Neutrophil (primary cell): ENCODE results near the gene SLC38A7.

Experiments
- H3K27ac ChIP-seq: fragments of 200-600 bp; sonication (generic); 2 replicates; pipeline ENCODE4 v1.5.1; 2016; ENCODE audit warnings: mild to moderate bottlenecking, moderate library complexity
- H3K27me3 ChIP-seq: fragments of 200-600 bp; sonication (generic); 2 replicates; pipeline ENCODE4 v1.6.0; 2016; ENCODE audit warnings: mild to moderate bottlenecking
- H3K36me3 ChIP-seq: fragments of 200-600 bp; sonication (generic); 2 replicates; pipeline ENCODE4 v1.5.1; 2017
- H3K4me1 ChIP-seq, 2 experiments: fragments of 200-600 bp in 1 of 2; sonication (generic) in 1 of 2; 1 replicate in 1 of 2; 2 replicates in 1 of 2; pipeline versions ENCODE4 v1.5.1 to v1.6.1; 2013 to 2016; ENCODE audit warnings: low read depth in 1 of 2, low read length in 1 of 2, mild to moderate bottlenecking in 1 of 2, moderate library complexity in 1 of 2; ENCODE audit not compliant: control insufficient read depth in 1 of 2, insufficient read depth in 1 of 2
- H3K4me3 ChIP-seq, 2 experiments: fragments of 200-600 bp in 1 of 2; sonication (generic) in 1 of 2; 1 replicate in 1 of 2; 2 replicates in 1 of 2; pipeline ENCODE4 v1.5.1; 2013 to 2016; ENCODE audit warnings: low read depth in 1 of 2, low read length in 1 of 2, mild to moderate bottlenecking in 1 of 2, moderate library complexity in 1 of 2
- H3K9me3 ChIP-seq: fragments of 200-600 bp; sonication (generic); 2 replicates; pipeline ENCODE4 v1.5.1; 2016
- TF ChIP-seq, protein P1 (sequence below): fragments of 200-600 bp; sonication (generic); IDR thresholded peaks from 2 replicates; pipeline ENCODE4 v1.5.1; 2016; ENCODE audit warnings: antibody characterized with exemption

SLC38A7 gene, protein sequence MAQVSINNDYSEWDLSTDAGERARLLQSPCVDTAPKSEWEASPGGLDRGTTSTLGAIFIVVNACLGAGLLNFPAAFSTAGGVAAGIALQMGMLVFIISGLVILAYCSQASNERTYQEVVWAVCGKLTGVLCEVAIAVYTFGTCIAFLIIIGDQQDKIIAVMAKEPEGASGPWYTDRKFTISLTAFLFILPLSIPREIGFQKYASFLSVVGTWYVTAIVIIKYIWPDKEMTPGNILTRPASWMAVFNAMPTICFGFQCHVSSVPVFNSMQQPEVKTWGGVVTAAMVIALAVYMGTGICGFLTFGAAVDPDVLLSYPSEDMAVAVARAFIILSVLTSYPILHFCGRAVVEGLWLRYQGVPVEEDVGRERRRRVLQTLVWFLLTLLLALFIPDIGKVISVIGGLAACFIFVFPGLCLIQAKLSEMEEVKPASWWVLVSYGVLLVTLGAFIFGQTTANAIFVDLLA

DNA sequence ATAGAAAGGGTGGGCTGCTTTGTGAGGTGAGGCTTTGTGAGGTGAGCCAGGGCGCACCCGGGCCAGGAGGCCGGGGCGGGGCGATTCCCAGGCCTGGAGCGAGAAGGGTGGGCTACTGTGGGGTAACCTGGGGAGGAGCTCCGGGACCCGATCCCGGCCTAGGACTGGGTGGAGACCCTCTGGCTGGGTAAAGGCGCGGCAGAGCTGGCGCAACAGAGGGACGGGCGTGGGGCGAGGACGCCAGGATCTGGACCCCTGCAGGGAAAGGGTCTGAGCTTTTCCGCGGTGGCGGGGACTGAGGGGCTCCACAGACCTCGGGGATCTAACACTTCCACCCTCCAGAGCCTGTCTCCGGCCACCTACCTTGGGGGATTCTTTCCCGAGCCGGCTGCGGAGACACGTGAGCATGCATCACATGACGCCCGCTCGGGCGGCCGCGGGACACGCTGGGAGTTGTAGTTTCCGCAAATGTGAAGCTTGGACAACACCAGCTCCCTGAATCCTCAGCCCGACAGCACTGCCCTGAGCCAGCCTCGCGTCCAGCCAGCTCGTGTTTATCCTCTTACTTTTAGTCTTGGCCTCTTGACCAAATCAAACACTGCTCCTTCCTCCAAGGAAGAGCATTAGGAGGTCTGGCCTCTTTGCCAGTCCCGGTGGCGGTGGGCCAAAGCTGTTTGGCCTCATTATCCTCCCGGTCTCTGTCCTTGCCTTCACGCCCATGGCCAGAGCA lies at the start of gene SLC38A7:
Gene SLC38A7, minus strand, starts transcription at position 417 of the 730 bp plus-strand sequence. CDS start 4,644 bp downstream, outside the sequence.
- H3K4me1 ChIP-seq, result peaks cover 6 to 11% of the 10 kb centered on the region in 2 experiments
- peaks cover 9% of the 10 kb centered on the region for H3K27me3 ChIP-seq
- H3K27ac ChIP-seq, result no peak within 1 kb of the TSS
- peak within 1 kb of the TSS; percentile 65 to 67 for H3K4me3 ChIP-seq
- TF ChIP-seq, protein P1, sequence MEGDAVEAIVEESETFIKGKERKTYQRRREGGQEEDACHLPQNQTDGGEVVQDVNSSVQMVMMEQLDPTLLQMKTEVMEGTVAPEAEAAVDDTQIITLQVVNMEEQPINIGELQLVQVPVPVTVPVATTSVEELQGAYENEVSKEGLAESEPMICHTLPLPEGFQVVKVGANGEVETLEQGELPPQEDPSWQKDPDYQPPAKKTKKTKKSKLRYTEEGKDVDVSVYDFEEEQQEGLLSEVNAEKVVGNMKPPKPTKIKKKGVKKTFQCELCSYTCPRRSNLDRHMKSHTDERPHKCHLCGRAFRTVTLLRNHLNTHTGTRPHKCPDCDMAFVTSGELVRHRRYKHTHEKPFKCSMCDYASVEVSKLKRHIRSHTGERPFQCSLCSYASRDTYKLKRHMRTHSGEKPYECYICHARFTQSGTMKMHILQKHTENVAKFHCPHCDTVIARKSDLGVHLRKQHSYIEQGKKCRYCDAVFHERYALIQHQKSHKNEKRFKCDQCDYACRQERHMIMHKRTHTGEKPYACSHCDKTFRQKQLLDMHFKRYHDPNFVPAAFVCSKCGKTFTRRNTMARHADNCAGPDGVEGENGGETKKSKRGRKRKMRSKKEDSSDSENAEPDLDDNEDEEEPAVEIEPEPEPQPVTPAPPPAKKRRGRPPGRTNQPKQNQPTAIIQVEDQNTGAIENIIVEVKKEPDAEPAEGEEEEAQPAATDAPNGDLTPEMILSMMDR, result no peak
- H3K9me3 ChIP-seq, result no peaks in the 10 kb centered on the region
- H3K36me3 ChIP-seq, result no peaks in the 10 kb centered on the region

DNA sequence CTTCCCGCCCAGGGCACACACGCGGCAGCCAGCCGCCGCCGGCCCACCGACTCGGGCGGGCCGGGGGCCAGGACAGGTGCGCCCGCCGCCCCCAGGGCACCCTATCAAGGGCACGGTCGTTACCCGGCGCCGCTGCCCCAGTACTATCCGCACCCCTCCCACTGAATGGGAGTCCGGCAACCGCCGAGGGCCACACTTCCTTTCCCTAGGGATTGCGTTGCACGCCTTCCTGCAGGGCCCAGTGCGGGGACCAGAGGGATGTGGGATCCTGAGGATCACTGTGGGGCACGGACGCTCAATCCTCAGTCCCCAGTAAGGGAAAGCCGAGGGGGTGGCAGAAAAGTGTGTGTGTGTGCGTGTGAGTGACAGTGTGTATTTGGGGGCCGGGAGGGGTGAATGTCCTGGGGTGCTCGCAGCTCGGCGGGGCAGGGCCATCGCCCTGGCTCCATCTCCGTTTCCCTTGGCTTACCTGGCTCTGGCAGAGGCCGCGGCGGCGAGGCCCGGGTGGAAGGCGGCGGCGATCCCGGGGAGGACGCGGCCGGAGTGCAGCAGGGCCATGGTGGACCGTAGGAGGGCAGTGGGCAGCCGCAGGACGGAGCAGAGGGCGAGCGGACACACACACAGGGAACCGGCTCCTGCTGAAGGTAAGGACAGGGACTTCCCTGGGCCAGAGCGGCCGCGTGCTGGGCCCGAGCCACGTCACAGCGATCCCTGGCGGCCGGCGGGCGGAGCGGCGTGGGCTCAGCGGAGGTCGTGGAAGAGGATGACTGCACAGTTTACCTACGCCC lies 49.3 kb upstream of the SLC38A7 start, which contains the start of gene GOT2:
Gene GOT2, minus strand, starts transcription at position 646 of the 788 bp plus-strand sequence. Its CDS starts 88 bp downstream, at position 558.
- Histone ChIP-seq H3K9me3 (no peaks in the 10 kb centered on the region), H3K4me1 (peaks cover 9 to 13% of the 10 kb centered on the region in 2 experiments), H3K36me3 (no peaks in the 10 kb centered on the region), H3K4me3 (peak within 1 kb of the TSS; percentile 69 to 78), H3K27ac (peak within 1 kb of the TSS; percentile 59), H3K27me3 (peaks cover 9% of the 10 kb centered on the region)
- TF ChIP-seq, protein P1, result peak; percentile 61

- TF ChIP-seq, protein P1, result no peak
- Histone ChIP-seq H3K4me1 (peaks cover 9 to 13% of the 10 kb centered on the region in 2 experiments), H3K27ac (no peak overlapping the region), H3K9me3 (no peaks in the 10 kb centered on the region), H3K27me3 (peaks cover 2% of the 10 kb centered on the region), H3K36me3 (no peaks in the 10 kb centered on the region), H3K4me3 (peak overlapping the region; percentile 69 to 78)
These were observed 48.7 kb upstream of the SLC38A7 start for GRCh38 chr16:58733248-58733670.

GRCh38 chr16:58732545-58733247 lies 48.1 kb upstream of the SLC38A7 start:
- Histone ChIP-seq H3K9me3 (no peaks in the 10 kb centered on the region), H3K36me3 (no peaks in the 10 kb centered on the region), H3K27me3 (no peaks in the 10 kb centered on the region), H3K4me3 (no peak overlapping the region), H3K27ac (no peak overlapping the region), H3K4me1 (peaks cover 9 to 13% of the 10 kb centered on the region in 2 experiments)
- TF ChIP-seq, protein P1, result no peak
